Upper lobe of left lung (tissue), 6 donors: ENCODE measurements around the gene MGAT4A. TPM values are rescaled to one million over a fixed set of nuclear protein-coding genes. Genes with fewer than 3 reads are reported as not detected.

Experiments used
- ATAC-seq, 2 donors: fragments of 200-7000 bp; cut with Tn5 transposase; one replicate each; pipeline ENCODE4 v1.9.1; 2022; ENCODE audit warnings: mild to moderate bottlenecking in 2 of 2, moderate library complexity in 2 of 2; ENCODE audit not compliant: low FRiP score in 2 of 2
- DNase-seq, 2 donors: peaks; one replicate each; pipeline ENCODE4 v3.0.0-alpha.2; 2019 to 2020
- H3K27ac ChIP-seq, 4 donors: fragments of 200-600 bp; sonication (generic); one replicate each; pipeline ENCODE4 v1.5.1; 2016 to 2019
- H3K27me3 ChIP-seq, 4 donors: fragments of 200-600 bp; sonication (generic); one replicate each; pipeline ENCODE4 v1.5.1; 2017 to 2019
- H3K36me3 ChIP-seq, 4 donors: fragments of 200-600 bp; sonication (generic); one replicate each; pipeline ENCODE4 v1.5.1; 2016 to 2019
- H3K4me1 ChIP-seq, 4 donors: fragments of 200-600 bp; sonication (generic); one replicate each; pipeline ENCODE4 v1.5.1; 2018 to 2019
- H3K4me3 ChIP-seq, 4 donors: fragments of 200-600 bp; sonication (generic); one replicate each; pipeline ENCODE4 v1.5.1; 2017 to 2019; ENCODE audit warnings: mild to moderate bottlenecking in 2 of 4, moderate library complexity in 1 of 4
- H3K9me3 ChIP-seq, 4 donors: fragments of 200-600 bp; sonication (generic); one replicate each; pipeline ENCODE4 v1.5.1; 2018 to 2019
- EP300 ChIP-seq, 4 donors: sonication (generic); formaldehyde crosslinking; IDR thresholded peaks; one replicate each; pipeline ENCODE4 v1.5.1; 2017; ENCODE audit warnings: antibody characterized with exemption in 4 of 4, control low read depth in 2 of 4
- POLR2A ChIP-seq, 4 donors: fragments of 450-650 bp; IDR thresholded peaks; one replicate each; pipeline ENCODE4 v1.5.1; 2016 to 2017; ENCODE audit warnings: antibody characterized with exemption in 4 of 4, mild to moderate bottlenecking in 2 of 4
- POLR2AphosphoS5 ChIP-seq, 2 donors: sonication (generic); formaldehyde crosslinking; IDR thresholded peaks; one replicate each; pipeline ENCODE4 v1.5.1; 2017; ENCODE audit warnings: antibody characterized with exemption in 2 of 2
- WGBS, 2 donors: methylation state at CpG; one replicate each; pipeline ENCODE4 v1.1.5; 2017 to 2018; 5-methylcytosine and 5-hydroxymethylcytosine counted together
- total RNA-seq, 6 donors: library from RNA; depleted of rRNA in 4 of 6; stranded (reverse); fragments of >200 nt in 4 of 6; gene quantifications; one replicate each; pipeline versions ENCODE4 v1.1.0 to v1.2.1, GENCODE V29; 2016 to 2021
- TF ChIP-seq, protein P1 (sequence below), 6 experiments: fragments of 450-650 bp in 4 of 6; fragments of 200-600 bp in 2 of 6; sonication (generic) in 2 of 6; IDR thresholded peaks; one replicate each; pipeline ENCODE4 v1.5.1; 2016 to 2019; ENCODE audit warnings: antibody characterized with exemption in 6 of 6
- donor health status: DM: no; HTN: no; CAD: no; lungs with moderate emphysema.
- donor health status: DM: no; HTN: yes; CAD: no; lungs with severe emphysema.

MGAT4A gene
- total RNA-seq, 6 donors from 2014 or later: 28.4 to 69.6 (median 53.6) TPM

DNA sequence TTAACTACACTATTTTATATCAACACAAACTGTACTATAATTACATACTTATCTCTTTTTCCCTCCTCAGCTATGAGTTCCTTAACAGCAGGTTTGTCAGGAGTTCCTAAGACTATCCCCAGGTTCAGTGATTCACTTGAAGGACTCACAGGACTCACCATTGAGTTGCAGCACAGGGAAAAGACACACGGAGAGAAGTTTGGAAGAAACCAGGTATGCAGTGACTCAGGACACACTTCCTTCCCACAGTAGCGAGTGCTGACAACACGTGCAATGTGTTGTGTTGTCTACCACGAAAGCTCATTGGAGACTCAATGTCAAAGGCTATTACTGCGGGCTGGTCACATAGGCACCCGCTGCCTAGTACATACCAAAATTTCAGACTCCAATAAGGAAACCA, 32.0 kb downstream of the MGAT4A start:
- WGBS, 2 donors: 88 to 92% methylated on average over 6 of the region's 6 CpGs
- no peak for ATAC-seq
- no peak for DNase-seq
- Histone ChIP-seq H3K4me1 (peaks cover 31 to 50% (median 36%) of the 10 kb centered on the region in 4 donors), H3K9me3 (no peaks in the 10 kb centered on the region), H3K4me3 (no peak overlapping the region), H3K36me3 (no peaks in the 10 kb centered on the region), H3K27ac (no peak overlapping the region), H3K27me3 (no peaks in the 10 kb centered on the region)
- TF ChIP-seq POLR2AphosphoS5 (IDR thresholded peaks at IDR 0.05) (no peak), POLR2A (IDR thresholded peaks at IDR 0.05) (no peak), EP300 (IDR thresholded peaks at IDR 0.05) (no peak)
- TF ChIP-seq, protein P1, sequence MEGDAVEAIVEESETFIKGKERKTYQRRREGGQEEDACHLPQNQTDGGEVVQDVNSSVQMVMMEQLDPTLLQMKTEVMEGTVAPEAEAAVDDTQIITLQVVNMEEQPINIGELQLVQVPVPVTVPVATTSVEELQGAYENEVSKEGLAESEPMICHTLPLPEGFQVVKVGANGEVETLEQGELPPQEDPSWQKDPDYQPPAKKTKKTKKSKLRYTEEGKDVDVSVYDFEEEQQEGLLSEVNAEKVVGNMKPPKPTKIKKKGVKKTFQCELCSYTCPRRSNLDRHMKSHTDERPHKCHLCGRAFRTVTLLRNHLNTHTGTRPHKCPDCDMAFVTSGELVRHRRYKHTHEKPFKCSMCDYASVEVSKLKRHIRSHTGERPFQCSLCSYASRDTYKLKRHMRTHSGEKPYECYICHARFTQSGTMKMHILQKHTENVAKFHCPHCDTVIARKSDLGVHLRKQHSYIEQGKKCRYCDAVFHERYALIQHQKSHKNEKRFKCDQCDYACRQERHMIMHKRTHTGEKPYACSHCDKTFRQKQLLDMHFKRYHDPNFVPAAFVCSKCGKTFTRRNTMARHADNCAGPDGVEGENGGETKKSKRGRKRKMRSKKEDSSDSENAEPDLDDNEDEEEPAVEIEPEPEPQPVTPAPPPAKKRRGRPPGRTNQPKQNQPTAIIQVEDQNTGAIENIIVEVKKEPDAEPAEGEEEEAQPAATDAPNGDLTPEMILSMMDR (IDR thresholded peaks at IDR 0.05): no peak

DNA sequence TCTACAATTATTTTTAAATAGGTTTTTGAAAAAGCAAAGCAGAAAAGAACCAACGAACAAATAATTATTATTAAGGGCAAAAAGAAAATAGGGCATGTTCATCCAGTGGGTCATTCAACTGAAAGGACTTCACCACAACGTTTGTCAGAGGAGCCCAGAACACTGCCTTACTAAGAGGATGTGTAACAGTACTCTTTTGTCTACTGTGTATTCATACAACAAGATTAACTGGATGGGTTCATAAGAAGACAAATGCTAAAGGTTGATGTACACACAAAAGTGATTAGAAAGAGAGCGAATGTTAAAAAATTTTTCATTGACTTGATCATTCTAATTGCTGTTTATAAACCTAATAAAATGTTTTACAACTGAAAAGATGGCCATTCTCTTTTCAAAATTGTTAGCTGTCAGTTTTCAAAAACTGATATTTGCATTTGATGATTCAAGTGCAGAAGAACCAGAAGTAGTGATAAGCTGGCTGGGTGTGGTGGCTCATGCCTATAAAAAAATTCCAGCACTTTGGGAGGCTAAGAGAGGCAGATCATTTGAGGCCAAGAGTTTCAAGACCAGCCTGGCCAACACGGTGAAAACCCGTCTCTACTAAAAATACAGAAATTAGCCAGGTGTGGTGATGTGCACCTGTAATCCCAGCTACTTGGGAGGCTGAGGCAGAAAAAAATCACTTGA, 33.1 kb downstream of the MGAT4A start:
- DNase-seq: no peak
- H3K4me3 ChIP-seq: no peak overlapping the region
- 82% methylated on average over 5 of the region's 5 CpGs for WGBS, 2 donors
- no peaks in the 10 kb centered on the region for H3K9me3 ChIP-seq
- H3K27ac ChIP-seq: no peak overlapping the region
- H3K4me1 ChIP-seq: peaks cover 22 to 43% (median 26%) of the 10 kb centered on the region in 4 donors
- no peaks in the 10 kb centered on the region for H3K36me3 ChIP-seq
- H3K27me3 ChIP-seq: no peaks in the 10 kb centered on the region
- no peak for ATAC-seq
- TF ChIP-seq POLR2AphosphoS5 (IDR thresholded peaks at IDR 0.05): no peak
- no peak for TF ChIP-seq POLR2A (IDR thresholded peaks at IDR 0.05)
- TF ChIP-seq, protein P1 (IDR thresholded peaks at IDR 0.05): no peak
- TF ChIP-seq EP300 (IDR thresholded peaks at IDR 0.05): no peak

DNA sequence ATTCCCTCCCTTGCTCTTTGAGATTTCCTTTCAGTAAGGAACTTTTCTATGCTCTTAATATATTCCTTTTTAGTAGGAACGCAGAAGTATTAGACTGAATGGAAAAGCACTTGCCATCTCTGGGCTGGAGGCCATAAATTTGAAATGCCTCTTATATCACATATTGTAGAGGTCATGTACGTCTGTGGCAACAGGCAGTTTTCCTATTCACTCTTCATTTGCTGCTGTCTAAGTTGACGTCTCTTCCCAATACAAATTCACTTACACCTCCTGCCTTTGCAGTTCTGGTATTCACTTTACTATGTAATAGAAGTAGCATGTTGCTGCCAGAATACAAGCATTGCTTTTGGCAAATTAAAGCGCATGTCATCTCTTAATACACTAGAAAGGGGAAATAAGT, 34.7 kb downstream of the MGAT4A start:
- TF ChIP-seq POLR2A (IDR thresholded peaks at IDR 0.05): no peak
- Histone ChIP-seq H3K27me3 (no peaks in the 10 kb centered on the region), H3K4me3 (no peak overlapping the region), H3K27ac (no peak overlapping the region), H3K4me1 (peaks cover 6 to 33% (median 11%) of the 10 kb centered on the region in 4 donors), H3K36me3 (no peaks in the 10 kb centered on the region), H3K9me3 (no peaks in the 10 kb centered on the region)
- DNase-seq (no peak), ATAC-seq (no peak)
- 81 to 84% methylated on average over 4 of the region's 4 CpGs for WGBS, 2 donors

DNA sequence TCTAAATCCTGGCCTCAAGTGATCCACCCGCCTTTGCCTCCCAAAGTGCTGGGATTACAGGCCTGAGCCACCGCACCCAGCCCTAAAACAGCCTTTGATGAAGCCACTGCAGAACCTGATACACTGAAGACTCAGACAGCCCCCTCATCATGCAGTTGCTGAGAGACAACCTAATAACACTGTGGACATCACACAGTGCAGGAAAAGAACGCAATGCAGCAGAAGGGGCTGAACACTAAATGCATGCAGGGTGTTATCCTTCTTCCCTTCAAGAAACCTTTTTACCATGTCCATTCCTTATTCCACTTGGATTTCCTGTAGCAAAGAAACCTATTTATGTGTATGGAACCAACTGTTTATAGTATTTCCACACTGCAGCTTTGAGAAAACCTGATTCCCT, 35.7 kb downstream of the MGAT4A start:
- no peak for DNase-seq
- Histone ChIP-seq H3K36me3 (no peaks in the 10 kb centered on the region), H3K4me1 (peaks cover 5 to 27% (median 8%) of the 10 kb centered on the region in 4 donors), H3K9me3 (no peaks in the 10 kb centered on the region), H3K27me3 (no peaks in the 10 kb centered on the region), H3K27ac (no peak overlapping the region), H3K4me3 (no peak overlapping the region)
- TF ChIP-seq POLR2A (IDR thresholded peaks at IDR 0.05) (no peak), EP300 (IDR thresholded peaks at IDR 0.05) (no peak), POLR2AphosphoS5 (IDR thresholded peaks at IDR 0.05) (no peak)
- TF ChIP-seq, protein P1 (IDR thresholded peaks at IDR 0.05): no peak
- ATAC-seq: no peak
- WGBS, 2 donors: 92 to 96% methylated on average over 3 of the region's 3 CpGs

DNA sequence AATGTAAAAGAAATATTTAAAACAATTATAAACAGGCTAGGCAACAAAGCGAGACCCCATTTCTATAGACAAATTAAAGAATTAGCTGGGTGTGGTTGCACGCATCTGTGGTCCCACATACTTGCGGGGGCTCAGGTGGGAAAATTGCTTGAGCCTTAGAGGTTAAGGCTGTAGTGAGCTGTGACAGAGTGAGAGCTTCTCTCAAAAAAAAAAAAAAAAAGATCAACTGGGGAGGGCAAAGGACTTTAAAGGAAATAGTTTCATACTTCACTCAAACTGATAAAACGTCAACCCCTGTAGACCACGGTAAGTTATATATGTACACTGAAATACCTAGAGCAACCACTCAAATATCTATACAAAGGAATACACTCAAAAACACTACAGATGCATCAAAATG, 37.5 kb downstream of the MGAT4A start:
- Histone ChIP-seq H3K27me3 (no peaks in the 10 kb centered on the region), H3K36me3 (no peaks in the 10 kb centered on the region), H3K4me3 (no peak overlapping the region), H3K4me1 (peaks cover 5 to 24% (median 9%) of the 10 kb centered on the region in 4 donors), H3K27ac (no peak overlapping the region), H3K9me3 (no peaks in the 10 kb centered on the region)
- DNase-seq (no peak), ATAC-seq (no peak)
- WGBS, 2 donors: 80 to 88% methylated on average over 5 of the region's 5 CpGs
- no peak for TF ChIP-seq POLR2A (IDR thresholded peaks at IDR 0.05)
- no peak for TF ChIP-seq EP300 (IDR thresholded peaks at IDR 0.05)
- no peak for TF ChIP-seq POLR2AphosphoS5 (IDR thresholded peaks at IDR 0.05)
- TF ChIP-seq, protein P1 (IDR thresholded peaks at IDR 0.05): no peak
